ENCODE data around the gene AMMECR1.
"Not testable (repeated sequence)": the region's sequence is repeated elsewhere in the genome, so short reads cannot be mapped to it uniquely, and the experiment has no call there.

Gene AMMECR1

DNA sequence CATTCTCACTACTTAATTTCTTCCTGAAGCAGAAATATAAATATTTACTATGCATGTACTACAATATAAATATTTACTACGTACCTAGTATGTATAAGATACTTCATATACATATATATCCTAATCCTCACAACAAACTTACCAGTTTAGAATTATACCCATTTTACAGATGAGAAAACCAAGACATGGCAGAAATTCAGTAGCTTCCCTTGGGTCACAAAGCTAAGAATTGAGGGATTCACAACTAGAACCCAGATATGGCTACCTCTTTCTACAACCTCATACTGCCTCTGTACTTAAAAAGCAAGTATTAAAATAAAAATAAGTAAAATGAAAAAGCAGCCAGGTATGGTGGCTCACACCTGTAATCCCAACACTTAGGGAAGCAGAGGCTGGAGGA, 65.9 kb downstream of the AMMECR1 start:
- no peak for ATAC-seq

DNA sequence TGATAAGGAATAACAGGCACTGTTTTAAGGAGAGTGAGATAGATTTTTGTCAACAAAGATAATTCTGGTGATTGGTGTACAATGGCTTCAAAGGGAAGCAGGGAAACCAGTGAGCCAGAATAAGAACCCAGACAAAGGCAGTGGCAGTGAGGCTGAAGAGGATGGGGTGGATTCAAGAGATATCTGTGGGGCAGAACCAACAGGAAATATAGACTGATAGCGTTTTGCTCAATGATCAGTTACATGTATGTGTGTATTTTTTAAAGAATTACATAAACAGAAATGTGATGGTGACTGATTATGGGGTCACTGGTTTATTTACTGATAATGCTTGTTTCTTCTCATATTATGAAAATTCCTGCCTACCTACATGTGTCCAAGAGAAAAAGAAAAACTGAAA, 66.4 kb downstream of the AMMECR1 start:
- ATAC-seq, result no peak

DNA sequence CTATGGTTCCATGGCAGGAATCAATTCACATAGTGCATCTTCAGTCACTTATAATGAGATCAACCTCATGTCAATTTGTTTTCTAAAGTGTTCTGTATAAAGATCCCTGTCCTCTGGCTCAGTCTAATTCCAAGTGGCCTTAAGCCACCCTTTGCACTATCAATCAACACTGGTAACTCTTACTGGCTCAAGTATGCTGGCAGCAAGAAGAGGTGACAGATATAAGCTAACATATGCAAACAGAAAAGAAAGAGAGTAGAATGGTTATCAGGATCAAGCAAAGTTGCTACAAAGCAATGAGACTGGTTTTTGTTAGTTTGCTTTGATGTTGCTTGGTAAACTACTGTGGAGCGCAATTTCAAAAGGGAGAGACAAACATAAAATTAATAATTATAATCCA, 67.0 kb downstream of the AMMECR1 start:
- ATAC-seq, result no peak

DNA sequence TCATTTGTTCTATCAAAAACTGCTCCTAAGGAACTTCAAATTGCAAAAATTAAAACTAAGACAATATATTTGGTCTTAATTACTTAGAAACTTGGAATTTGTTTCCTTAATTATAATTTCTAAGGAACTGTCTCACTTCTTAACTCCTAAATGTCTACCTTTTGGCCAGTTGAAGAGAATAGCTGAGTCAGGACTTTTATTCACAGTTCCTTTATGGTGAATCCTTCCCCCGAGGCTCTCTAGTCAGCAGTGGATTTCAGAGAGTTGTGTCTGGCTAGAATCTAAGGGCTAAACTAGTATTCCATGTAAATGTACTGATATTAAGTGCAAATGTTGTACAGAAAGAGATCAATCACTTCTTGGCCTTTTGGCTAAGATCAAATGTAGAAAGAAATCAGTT, 69.3 kb downstream of the AMMECR1 start:
- no peak for ATAC-seq

DNA sequence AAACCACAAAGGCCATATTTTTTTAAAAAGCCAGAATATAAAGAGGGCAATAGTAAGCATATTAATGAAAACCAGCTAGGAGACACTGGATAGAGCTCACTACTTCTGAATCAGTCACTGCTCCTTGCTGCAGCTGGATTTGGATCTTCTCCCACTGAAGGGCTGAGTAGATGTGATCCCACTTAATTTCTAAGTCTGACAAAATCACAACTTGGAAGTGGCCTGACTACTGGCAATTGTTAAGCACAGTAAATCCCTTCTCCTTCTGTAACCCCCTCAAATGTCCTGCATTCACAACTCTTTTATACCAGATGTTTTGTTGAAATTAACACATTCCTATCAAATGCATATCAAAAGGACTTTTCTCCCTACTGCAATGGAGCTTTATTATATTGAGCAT, 72.9 kb downstream of the AMMECR1 start:
- ATAC-seq, result no peak

DNA sequence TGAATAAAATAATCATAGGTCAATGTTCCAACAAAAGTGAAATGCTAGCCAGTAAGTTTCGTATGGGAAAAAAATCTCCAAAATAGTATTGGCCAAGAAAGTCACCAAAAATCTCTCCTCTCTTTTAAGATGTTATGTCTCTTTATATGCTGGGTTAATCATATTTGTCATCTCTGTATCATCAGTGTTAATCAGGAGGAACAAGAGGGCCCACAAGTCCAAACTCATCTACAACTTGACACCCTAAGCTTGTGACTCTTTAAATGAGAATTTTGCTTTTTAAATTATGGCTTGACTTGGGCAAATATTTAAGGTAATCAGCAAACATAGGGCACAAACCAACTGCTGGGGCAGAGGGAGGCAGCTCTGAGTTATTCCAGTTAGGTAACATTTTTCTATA, 75.5 kb downstream of the AMMECR1 start:
- ATAC-seq, result no peak

DNA sequence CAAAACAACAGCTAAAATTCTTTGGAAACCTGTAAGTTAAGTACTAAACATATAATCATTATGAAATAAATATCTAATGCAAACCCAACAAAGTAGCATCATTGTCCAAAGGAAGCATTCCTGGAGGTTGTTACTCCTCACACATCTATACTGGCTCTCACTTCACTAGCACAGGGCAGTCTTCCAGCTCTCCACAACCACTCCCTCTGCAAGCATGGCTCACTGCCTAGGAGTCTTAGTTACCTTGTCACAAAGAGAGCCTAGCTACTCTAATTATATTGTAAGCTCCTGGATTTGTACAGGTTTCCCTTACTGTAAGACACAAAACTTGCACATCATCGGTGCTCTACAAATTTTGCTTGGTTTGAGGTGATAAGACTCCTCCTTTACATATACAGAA, 76.1 kb downstream of the AMMECR1 start:
- ATAC-seq, result no peak

DNA sequence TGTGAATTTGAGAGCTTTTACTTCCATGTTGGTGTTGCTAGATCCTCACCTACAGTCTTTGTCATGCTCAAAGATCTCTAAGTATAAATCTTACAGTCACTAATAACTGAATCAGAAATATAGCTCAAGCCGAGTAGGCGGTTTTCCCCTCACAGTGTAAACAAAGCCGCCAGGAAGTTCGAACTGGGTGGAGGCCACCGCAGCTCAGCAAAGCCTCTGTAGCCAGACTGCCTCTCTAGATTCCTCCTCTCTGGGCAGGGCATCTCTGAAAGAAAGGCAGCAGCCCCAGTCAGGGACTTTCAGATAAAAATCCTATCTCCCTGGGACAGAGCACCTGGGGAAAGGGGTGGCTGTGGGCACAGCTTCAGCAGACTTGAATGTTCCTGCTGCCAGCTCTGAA, 79.6 kb downstream of the AMMECR1 start:
- ATAC-seq, result not testable (repeated sequence)

DNA sequence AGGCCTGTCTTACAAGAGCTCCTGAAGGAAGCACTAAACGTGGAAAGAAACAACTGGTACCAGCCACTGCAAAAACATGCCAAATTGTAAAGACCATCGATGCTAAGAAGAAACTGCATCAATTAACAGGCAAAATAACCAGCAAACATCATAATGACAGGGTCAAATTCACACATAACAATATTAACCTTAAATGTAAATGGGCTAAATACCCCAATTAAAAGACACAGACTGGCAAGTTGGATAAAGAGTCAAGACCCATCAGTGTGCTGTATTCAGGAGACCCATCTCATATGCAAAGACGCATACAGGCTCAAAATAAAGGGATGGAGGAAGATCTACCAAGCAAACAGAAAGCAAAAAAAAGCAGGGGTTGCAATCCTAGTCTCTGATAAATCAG, 86.4 kb downstream of the AMMECR1 start:
- not testable (repeated sequence) for ATAC-seq

DNA sequence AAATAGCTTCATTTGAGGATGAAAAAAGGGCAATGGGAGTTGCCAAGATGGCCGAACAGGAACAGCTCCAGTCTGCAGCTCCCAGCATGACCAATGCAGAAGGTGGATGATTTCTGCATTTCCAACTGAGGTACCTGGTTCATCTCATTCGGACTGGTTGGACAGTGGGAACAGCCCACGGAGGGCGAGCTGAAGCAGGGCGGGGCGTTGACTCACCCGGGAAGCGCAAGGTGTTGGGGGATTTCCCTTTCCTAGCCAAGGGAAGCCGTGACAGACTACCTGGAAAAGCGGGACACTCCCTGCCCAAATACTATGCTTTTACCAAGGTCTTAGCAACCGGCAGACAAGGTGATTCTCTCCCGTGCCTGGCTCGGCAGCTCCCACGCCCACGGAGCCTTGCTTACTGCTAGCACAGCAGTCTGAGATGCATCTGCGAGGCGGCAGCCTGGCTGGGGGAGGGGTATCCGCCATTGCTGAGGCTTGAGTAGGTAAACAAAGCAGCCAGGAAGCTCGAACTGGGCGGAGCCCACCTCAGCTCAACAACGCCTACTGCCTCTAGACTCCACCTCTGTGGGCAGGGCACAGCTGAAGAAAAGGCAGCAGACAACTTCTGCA, 88.3 kb downstream of the AMMECR1 start:
- ATAC-seq, result not testable (repeated sequence)

DNA sequence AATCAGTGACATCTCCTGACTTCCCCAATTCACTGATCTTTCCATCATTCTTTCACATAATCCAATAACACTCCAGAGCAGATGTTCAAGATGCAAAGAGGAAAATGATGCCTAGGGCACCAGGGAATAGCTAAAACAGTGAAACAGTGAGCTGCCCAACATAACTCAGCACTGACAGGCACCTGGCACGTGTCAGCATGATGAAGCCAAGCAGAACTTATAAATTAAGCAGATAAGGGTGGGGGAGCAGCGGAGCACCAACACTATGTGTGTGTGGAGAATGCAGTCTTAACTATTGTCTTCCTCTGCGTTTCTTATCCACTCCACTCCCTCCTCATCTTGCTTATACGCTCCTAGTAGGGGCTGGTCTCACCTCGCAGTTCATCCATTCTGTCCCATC, 89.4 kb downstream of the AMMECR1 start:
- ATAC-seq, result no peak

DNA sequence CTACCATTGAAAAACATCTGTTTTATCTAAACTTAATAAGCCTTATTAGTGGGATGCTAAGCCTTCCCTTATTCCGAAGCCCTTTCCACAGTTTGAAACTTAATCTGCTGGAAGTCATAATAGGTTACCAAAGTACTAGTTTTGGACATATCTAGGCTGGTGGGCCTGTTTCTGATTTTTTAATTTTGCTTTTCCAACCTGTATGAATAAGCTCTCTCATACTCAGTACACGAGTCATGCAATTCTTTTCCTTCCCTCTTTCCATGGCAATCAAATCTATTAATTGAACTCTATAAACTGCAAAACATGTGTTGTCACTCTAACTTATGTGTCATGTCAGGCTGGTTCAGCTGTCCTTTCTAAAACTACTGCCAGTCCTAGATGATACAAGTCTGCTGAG, 91.0 kb downstream of the AMMECR1 start:
- ATAC-seq, result no peak

DNA sequence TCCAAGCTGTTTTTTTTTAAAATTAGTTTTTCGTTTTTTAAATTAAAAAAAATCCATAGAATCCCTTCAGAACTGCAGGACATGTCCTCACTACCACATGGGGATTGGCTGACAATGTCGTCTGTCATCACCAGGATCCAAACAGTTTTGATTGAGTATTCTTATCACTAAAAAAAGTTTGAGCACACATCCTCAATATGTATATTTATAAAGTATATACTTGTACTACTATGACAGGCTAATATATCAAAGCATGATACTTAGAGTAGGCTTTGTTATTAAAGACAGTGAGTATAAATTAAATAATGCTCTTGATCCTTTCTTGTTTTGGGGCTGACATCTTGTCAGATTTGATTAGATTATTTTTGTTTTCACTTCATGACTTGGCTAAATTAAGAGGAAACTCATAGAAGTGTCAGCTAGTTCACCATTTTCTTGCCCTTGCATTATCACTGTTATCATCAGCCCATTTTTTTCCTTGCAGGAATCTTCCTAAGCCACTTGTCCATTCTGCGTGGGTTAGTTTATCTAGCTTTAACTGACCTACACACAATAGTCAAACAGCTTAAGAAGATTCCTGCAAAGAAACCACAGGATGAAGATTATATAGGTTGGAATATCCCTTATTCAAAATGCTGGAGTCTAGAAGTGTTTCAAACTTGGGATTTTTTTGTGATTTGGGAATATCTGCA, 92.8 kb downstream of the AMMECR1 start:
- no peak for ATAC-seq

DNA sequence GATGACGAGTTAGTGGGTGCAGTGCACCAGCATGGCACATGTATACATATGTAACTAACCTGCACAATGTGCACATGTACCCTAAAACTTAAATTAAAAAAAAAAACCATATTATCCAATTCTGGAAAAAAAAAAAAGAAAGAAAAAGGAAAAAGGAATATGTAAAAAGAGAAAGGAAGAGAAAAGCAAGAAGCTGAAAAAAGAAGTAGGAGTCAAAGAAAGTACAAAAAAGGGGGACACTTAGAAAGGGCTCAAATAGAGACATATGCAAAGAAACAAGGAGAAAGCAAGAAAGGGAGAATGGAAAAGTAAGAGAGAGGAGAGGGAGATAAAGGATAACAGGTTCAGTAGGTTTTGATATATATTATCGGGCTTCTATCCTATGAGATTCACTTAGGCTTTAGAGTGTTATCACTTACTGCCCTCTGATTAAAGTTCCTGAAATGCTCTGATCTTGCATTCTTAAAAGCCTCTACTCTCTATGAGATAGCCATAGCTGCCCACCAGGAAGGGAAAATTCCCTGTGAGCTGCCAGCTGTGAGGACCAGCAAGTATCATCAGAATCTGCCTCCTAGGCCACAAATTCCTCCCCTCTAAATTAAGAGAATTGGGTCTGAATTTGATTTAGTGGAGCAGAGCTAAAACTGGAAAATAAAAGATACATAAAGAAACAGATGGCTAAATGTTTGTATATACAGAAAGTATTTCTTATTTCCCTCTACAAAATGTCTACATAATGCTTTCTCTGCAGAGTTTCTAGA, 95.2 kb downstream of the AMMECR1 start:
- no peak for ATAC-seq

DNA sequence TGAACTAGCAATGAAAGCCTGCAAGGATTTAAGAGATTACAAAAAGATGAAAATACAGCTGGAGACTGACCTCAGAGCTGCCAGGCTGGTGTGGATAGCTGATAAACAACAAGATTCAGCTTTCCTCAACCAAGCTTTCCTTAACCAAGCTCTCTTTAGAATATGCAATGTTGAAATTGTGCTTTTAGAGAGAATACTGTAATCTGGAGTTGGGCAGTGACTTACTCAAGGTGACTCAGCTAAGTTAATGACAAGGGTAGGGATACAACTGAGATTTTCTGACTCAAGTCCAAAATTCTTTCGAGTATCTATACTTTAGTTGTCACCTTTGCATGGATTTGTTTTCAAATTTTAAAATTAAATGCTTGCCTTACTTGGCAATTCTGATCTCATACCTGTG, 98.0 kb downstream of the AMMECR1 start:
- ATAC-seq, result peak; percentile 51 to 72

DNA sequence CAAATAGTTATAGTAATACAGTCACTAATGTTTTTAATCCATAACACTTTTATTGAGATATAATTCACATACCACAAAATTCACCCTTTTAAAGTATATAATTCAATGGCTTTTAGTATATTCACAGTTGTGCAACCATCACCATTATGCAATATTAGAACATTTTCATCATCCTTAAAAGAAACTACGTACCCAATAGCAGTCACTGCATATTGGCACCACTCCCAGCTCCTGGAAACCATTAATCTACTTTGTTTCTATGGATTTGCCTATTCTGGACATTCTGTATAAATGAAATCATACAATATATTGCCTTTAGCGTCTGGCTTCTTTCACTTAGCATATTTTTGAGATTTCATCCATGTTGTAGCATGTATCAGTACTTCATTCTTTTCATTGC, 99.3 kb downstream of the AMMECR1 start:
- ATAC-seq, result no peak

DNA sequence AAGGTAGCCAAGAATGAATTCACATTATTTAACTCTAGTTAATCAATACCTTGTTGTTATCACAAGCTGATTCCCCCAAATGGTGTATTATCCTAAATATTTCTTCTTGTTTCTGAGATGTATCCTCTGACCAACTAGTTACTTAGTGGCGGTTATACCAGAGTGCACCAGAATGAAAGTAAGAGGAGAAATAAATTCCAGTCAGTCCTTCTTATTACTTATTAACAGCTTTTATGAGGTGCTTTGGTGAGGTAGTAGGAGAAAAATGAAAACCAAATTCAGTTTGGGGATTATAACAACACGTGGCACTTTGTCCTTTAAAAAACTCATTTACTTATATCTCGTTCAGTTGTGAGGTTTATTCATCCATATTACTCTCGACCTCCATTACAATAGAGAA, 101.9 kb downstream of the AMMECR1 start:
- no peak for ATAC-seq

DNA sequence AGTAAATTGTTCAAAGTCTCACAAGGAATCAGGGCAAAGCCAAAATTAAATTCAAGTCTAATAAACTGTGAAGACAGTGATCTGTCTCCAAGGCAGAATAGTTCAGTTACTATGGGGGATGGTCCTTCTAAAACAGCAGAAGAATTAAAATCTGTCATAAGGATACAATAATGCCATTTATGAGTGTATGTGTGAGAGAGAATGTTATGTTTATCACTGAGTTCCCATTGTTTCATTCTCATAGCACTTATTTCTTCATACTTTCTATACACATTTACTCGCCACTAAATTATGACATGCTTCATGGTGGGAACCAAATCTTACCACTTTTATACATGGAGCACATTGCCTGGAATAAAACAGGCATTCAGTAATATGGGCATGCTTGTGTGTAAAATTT, 102.5 kb downstream of the AMMECR1 start:
- ATAC-seq, result no peak

DNA sequence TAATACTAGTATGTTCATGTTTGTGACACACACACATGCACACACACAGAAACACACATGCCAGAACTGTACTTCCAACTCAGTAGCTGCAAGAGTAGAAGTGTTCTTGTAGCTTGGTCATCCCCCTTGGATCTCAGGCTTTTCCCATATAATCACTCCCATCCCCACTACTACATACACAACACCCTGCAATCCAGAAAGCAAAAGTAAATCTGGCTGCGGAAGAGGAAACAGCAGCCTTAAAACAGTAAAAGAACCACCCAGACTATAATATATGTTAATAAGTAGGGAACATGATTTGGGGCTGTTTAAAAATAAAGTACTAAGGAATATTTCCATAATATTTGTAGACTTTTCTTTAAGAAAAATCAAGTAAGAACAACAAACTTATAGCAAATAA, 103.2 kb downstream of the AMMECR1 start:
- ATAC-seq, result no peak

DNA sequence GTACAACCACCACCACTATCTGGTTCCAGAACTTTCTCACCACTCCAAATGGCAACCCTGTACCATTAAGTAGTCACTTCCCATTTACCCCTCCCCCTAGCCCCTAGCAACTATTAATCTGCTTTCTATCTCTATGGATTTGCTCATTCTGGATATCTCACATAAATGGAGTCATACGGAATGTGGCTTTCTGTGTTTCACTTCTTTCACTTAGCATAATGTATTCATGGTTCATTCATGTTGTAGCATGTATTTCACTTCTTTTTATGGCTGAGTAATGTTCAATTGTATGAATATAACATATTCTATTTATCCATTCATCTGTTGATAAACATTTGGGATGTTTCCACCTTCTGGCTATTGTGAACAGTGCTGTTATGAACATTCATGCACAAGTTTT, 104.7 kb downstream of the AMMECR1 start:
- no peak for ATAC-seq

DNA sequence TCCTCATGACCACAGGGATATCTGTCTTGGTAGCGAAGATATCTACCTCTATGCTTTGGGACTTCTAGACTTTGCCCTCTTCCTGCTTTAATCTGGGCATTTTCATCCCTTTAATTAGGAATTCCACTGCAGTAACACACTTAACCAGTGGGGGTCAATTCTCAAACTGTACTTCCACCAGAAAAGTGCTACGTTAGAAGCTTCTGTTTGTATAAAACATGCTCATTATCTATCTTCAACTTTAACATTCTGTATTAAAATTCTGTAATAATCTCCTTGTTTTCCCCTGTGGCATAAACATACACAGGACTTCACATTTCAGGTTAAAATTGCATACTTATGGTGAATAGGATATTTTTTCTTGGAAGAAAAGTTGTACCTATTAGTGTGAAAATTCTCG, 105.6 kb downstream of the AMMECR1 start:
- no peak for ATAC-seq

DNA sequence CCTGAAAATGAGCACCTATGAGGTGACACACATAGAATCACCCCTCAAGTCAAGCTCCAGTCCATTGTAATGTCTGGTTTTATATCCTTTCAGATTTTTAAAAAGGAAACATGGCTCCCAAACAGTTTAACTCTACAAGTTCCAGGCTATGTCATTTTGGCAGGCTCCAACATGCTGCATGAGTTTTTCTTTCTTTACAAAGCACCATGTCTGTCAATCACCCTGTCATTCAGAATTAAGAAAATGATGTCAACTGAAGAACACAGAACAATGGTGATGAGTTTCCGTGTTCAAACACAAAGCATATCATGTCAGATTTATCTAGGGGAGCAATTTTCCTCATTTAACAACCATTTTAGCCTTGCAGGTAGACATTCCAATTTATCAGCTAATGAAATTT, 106.5 kb downstream of the AMMECR1 start:
- no peak for ATAC-seq

DNA sequence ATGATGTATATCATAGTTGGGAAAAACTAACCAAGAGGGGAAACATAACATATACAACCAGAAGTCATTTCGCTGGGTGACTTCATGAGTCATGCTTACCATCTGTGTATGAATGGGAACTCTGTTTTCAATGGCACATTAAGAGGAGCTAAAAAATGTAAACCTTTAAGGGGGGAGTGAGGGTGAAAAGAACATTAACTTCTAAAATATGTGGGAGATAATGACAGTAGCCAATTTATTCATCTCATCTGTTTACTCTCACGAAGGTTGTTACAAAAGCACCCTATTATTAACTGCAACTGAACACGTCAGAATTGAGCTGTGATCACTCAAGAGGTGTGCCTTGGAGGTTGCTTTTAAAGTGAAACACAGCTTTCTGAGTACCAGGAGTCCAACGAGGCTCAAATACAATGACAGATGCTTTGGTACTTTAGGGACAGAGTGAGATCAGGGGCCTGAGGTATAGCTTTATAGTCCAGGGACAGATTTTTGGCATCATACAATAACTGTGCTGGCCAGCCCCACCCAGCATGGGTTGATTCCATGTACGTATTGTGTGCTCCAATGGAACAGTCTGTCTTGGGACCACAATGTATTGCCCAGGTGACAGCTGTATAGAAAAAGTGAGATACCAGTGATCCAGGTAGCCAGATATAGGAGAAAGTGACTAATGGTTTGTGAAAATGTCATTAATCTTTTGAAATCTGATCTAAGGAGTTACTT, 107.3 kb downstream of the AMMECR1 start:
- ATAC-seq, result no peak

DNA sequence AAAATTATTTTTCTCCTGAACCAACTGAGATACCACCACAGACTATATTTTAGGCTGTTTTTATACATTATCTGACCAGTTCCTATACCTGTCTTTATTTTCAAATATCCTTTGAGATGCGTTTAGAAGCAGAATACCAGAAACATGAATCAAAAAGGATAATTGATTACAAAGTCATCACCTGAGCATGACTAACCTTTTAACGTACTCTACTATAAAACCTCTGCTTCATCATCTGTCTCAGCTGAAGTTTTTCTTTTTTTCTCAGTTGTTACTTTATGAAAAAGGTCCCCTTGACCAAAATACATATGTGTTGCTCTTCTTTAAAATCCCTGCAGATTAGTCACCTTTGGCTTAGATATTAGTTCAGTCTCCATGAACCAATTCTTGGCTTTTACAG, 109.8 kb downstream of the AMMECR1 start:
- no peak for ATAC-seq
